HepG2 (cell line): Measurements from ENCODE around the gene ZNF365. TPM values are rescaled to one million over a fixed set of nuclear protein-coding genes. Genes with fewer than 3 reads are reported as not detected.

ENCODE experiments used
- ATAC-seq: fragments of 200-7000 bp; cut with Tn5 transposase; 3 replicates; pipeline ENCODE4 v1.9.1; 2020; ENCODE audit warnings: mild to moderate bottlenecking, moderate library complexity
- BruUV-seq: library from RNA; stranded (reverse); fragments of 400-500 nt; replicated peaks from 2 replicates; lab custom pipeline; 2021; lab: Mats Ljungman, UMichigan
- CTCF ChIA-PET: fragments of 300-600 bp; formaldehyde crosslinking; extraction: SDS; loops from one replicate; lab custom pipeline; 2021; ENCODE audit warnings: low total read pairs, inconsistent platforms, low intra/inter-chr PET ratio; lab: Yijun Ruan, JAX
- POLR2A ChIA-PET: fragments of 350-600 bp; sonication (Branson Sonifier 250); formaldehyde crosslinking; loops from one replicate; lab custom pipeline; 2020; ENCODE audit warnings: antibody characterized with exemption, inconsistent platforms; lab: Yijun Ruan, JAX
- DNase-seq: peaks from one replicate; pipeline ENCODE4 v3.0.0-alpha.2; 2015; ENCODE audit warnings: low spot score
- FAIRE-seq: peaks from 3 replicates; lab custom pipeline; 2011; peaks lifted over from hg19 to GRCh38; lab: Jason Lieb, UNC
- H2AFZ ChIP-seq: one replicate; pipeline ENCODE4 v1.6.1; 2011; ENCODE audit warnings: low read length, inconsistent platforms
- H3K27ac ChIP-seq: fragments of 300-600 bp; 3 replicates; pipeline ENCODE4 v1.8.0; 2011; ENCODE audit warnings: mixed run types, mild to moderate bottlenecking, mixed read lengths, low read length, inconsistent platforms; ENCODE audit not compliant: insufficient read depth; ENCODE audit errors: extremely low read length
- H3K27me3 ChIP-seq, 2 experiments: fragments of 200-600 bp in 1 of 2; 2 replicates in 1 of 2; 3 replicates in 1 of 2; pipeline versions ENCODE4 v1.6.0 to v1.8.0; 2011; ENCODE audit warnings: low read length in 2 of 2, mild to moderate bottlenecking in 2 of 2, moderate library complexity in 2 of 2, inconsistent platforms in 1 of 2; ENCODE audit not compliant: insufficient read depth in 2 of 2, control insufficient read depth in 1 of 2
- H3K36me3 ChIP-seq, 2 experiments: fragments of 200-600 bp in 1 of 2; replicated peaks in 1 of 2; 2 replicates in 1 of 2; 3 replicates in 1 of 2; pipeline versions ENCODE4 v1.5.1 to v1.8.0; 2011; ENCODE audit warnings: low read length in 2 of 2, inconsistent platforms in 1 of 2; ENCODE audit not compliant: insufficient read depth in 2 of 2, control insufficient read depth in 1 of 2
- H3K4me1 ChIP-seq: 2 replicates; pipeline ENCODE4 v1.5.1; 2012; ENCODE audit warnings: low read length, inconsistent platforms; ENCODE audit not compliant: insufficient read depth
- H3K4me2 ChIP-seq: 2 replicates; pipeline ENCODE4 v1.6.0; 2011; ENCODE audit warnings: low read depth, low read length, inconsistent platforms
- H3K4me3 ChIP-seq, 3 experiments: fragments of 200-600 bp in 1 of 3; sonication (generic), shearing (Covaris generic) in 1 of 3; replicated peaks in 1 of 3; 2 replicates each; pipeline ENCODE4 v1.5.1; 2011 to 2016; ENCODE audit warnings: low read length in 3 of 3, inconsistent platforms in 2 of 3, low read depth in 2 of 3, mild to moderate bottlenecking in 2 of 3, control low read depth in 1 of 3, mixed read lengths in 1 of 3; ENCODE audit not compliant: insufficient read depth in 1 of 3
- H3K79me2 ChIP-seq: one replicate; pipeline ENCODE4 v1.6.1; 2011; ENCODE audit warnings: low read length, inconsistent platforms; ENCODE audit not compliant: insufficient read depth
- H3K9ac ChIP-seq: 2 replicates; pipeline ENCODE4 v1.6.0; 2011; ENCODE audit warnings: mild to moderate bottlenecking, low read depth, low read length, inconsistent platforms; ENCODE audit not compliant: insufficient read depth
- H3K9me3 ChIP-seq: 2 replicates; pipeline ENCODE4 v1.5.1; 2012; ENCODE audit warnings: mild to moderate bottlenecking, low read length
- H4K20me1 ChIP-seq: 2 replicates; pipeline ENCODE4 v1.6.0; 2011; ENCODE audit warnings: inconsistent platforms, mild to moderate bottlenecking, low read length, moderate library complexity; ENCODE audit not compliant: insufficient read depth
- HDAC2 ChIP-seq: sonication (generic); formaldehyde crosslinking; IDR thresholded peaks from 2 replicates; pipeline ENCODE4 v1.4.0; 2020; ENCODE audit warnings: missing genetic modification reagents
- KLF16 ChIP-seq, 2 experiments: sonication (generic) in 1 of 2; formaldehyde crosslinking in 1 of 2; IDR thresholded peaks; 2 replicates each; pipeline versions ENCODE4 v1.6.1 to v1.8.0; 2016 to 2023; ENCODE audit warnings: missing genetic modification reagents in 2 of 2, missing compliant biosample characterization in 1 of 2
- REXO4 ChIP-seq: sonication (generic); formaldehyde crosslinking; IDR thresholded peaks from 2 replicates; pipeline ENCODE4 v1.8.0; 2022; ENCODE audit warnings: missing genetic modification reagents, mild to moderate bottlenecking, borderline replicate concordance
- RORA ChIP-seq: sonication (generic); formaldehyde crosslinking; IDR thresholded peaks from 2 replicates; pipeline ENCODE4 v1.5.0; 2020; ENCODE audit warnings: mild to moderate bottlenecking, missing genetic modification reagents, moderate library complexity
- SATB2 ChIP-seq: sonication (generic); formaldehyde crosslinking; IDR thresholded peaks from 2 replicates; pipeline ENCODE4 v1.5.0; 2020; ENCODE audit warnings: missing genetic modification reagents
- ZNF160 ChIP-seq: sonication (generic); formaldehyde crosslinking; IDR thresholded peaks from 2 replicates; pipeline ENCODE4 v1.8.0; 2022; ENCODE audit warnings: mild to moderate bottlenecking, inconsistent platforms, missing genetic modification reagents
- ZNF251 ChIP-seq: sonication (generic); formaldehyde crosslinking; IDR thresholded peaks from 2 replicates; pipeline ENCODE4 v1.9.0; 2021; ENCODE audit warnings: mild to moderate bottlenecking, missing genetic modification reagents
- ZNF263 ChIP-seq: sonication (generic); formaldehyde crosslinking; IDR thresholded peaks from 2 replicates; pipeline ENCODE4 v1.4.0; 2020; ENCODE audit warnings: missing genetic modification reagents
- ZNF3 ChIP-seq: IDR thresholded peaks from 2 replicates; pipeline ENCODE4 v1.7.0; 2017; ENCODE audit warnings: inconsistent platforms
- WGBS: methylation state at CpG from one replicate; pipeline ENCODE4 v1.1.6; 2017; ENCODE audit warnings: low lambda C conversion rate; 5-methylcytosine and 5-hydroxymethylcytosine counted together
- in situ Hi-C: cut with HindIII; loops from 2 replicates; pipeline ENCODE4 v1.10.0; 2017; ENCODE audit warnings: low pct_unique_long_range_greater_than_20kb; ENCODE audit not compliant: extremely low pct_ligation_motif_present
- intact Hi-C: fragments of 100-400 bp; cut with micrococcal nuclease; formaldehyde crosslinking; loops from one replicate; pipeline ENCODE4 v1.10.0; 2022; ENCODE audit not compliant: unreplicated experiment
- polyA plus RNA-seq, 8 experiments: library from polyadenylated mRNA; depleted of rRNA in 3 of 8; stranded (reverse) in 7 of 8; unstranded in 1 of 8; fragments of >200 nt; fragmentation: Illumina TruSeq in 4 of 8; extraction: Trizol in 4 of 8; gene quantifications; 2 replicates each; pipeline versions ENCODE4 v1.2.1 to v1.2.3, GENCODE V29; 2011 to 2016; ENCODE audit warnings: low read depth in 4 of 8, missing spikeins in 1 of 8, mixed read lengths in 1 of 8; ENCODE audit not compliant: insufficient read depth in 1 of 8
- total RNA-seq, 5 experiments: library from RNA; depleted of rRNA; stranded (reverse); fragments of >200 nt; fragmentation: Illumina TruSeq; extraction: Trizol; gene quantifications; 2 replicates each; pipeline ENCODE4 v1.2.3, GENCODE V29; 2016; ENCODE audit warnings: low read depth in 1 of 5
- TF ChIP-seq, protein P1 (sequence below): sonication (generic); formaldehyde crosslinking; IDR thresholded peaks from 2 replicates; pipeline ENCODE4 v1.8.0; 2023; ENCODE audit warnings: mild to moderate bottlenecking, missing genetic modification reagents
- TF ChIP-seq, protein P2 (sequence below): IDR thresholded peaks from 2 replicates; pipeline ENCODE4 v1.6.1; 2016; ENCODE audit warnings: low read depth, missing genetic modification reagents, missing compliant biosample characterization
- TF ChIP-seq, protein P3 (sequence below): sonication (generic); formaldehyde crosslinking; IDR thresholded peaks from 2 replicates; pipeline ENCODE4 v1.5.0; 2020; ENCODE audit warnings: missing genetic modification reagents, mild to moderate bottlenecking, borderline replicate concordance

ZNF365 gene
- total and polyA plus RNA-seq, 2 of the 13 experiments (the other 11 are each of a cell fraction or from before 2014, with no cell fraction given): not detected

DNA sequence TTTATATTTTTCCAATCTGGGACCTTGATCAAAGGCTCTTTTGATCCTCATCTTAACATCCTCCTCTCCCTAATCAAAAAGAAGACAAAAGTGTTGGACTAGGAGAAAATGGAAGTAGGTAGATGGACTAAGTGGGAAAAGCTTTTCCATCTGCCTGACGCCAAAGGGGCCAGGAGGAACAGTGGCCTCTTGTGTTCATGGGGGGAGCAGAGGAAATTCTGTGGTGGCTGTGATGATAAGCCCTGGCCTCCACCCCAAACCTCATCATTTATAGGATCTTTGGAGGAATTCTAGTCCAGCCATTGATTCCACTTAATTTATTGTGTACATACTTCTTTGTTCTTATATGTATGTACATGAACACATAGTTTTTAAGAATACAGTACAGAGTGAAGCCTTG lies 21.7 kb downstream of the ZNF365 start:
- peaks cover 0 to 6% of the 10 kb centered on the region in 2 experiments; a peak in 1 of 5 replicates for H3K27me3 ChIP-seq
- CTCF ChIA-PET: no interaction called here
- FAIRE-seq: no peak
- POLR2A ChIA-PET: no interaction called here
- intact Hi-C loops (no loop called here), in situ Hi-C loops (no loop called here)
- no peak overlapping the region for H3K27ac ChIP-seq
- H3K36me3 ChIP-seq: no peaks in the 10 kb centered on the region
- H3K4me1 ChIP-seq: no peaks in the 10 kb centered on the region
- H3K4me3 ChIP-seq: no peak overlapping the region
- no peaks in the 10 kb centered on the region for H4K20me1 ChIP-seq
- DNase-seq: no peak
- H3K4me2 ChIP-seq: no peak overlapping the region
- BruUV-seq: no TSS peak
- H2AFZ ChIP-seq: no peak overlapping the region
- 0% methylated on average over 1 of the region's 1 CpG for WGBS
- H3K9me3 ChIP-seq: no peaks in the 10 kb centered on the region
- H3K9ac ChIP-seq: no peak overlapping the region
- no peak for TF ChIP-seq KLF16 (CRISPR knock-in tag; IDR thresholded peaks at IDR 0.05)
- no peak for TF ChIP-seq ZNF251
- no peak for ATAC-seq
- H3K79me2 ChIP-seq: no peaks in the 10 kb centered on the region

DNA sequence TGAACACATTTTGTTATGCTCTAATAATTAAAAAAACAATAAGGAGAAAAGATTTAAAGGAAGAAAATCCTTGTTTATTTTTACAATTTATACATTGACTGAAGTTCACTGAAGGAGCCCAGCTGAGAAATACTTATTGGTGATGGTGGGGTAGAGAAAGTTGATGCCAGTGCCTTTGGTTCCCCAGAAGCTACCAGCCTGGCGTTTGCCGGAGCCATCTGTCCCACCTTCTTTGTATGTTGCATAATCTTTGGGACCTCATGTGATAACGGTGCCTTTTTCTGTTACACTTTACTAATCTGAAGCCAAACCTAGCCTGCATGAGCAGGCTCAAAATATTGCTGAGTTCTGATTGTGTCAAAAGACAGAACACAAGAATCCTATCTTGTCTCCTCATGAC lies 22.7 kb downstream of the ZNF365 start:
- Histone ChIP-seq H3K27ac (no peak overlapping the region), H4K20me1 (no peaks in the 10 kb centered on the region), H3K4me3 (no peak overlapping the region), H3K36me3 (no peaks in the 10 kb centered on the region), H3K9me3 (no peaks in the 10 kb centered on the region), H3K9ac (no peak overlapping the region), H3K4me2 (no peak overlapping the region), H3K79me2 (no peaks in the 10 kb centered on the region), H3K27me3 (peaks cover 0 to 6% of the 10 kb centered on the region in 2 experiments; a peak in 1 of 5 replicates), H2AFZ (no peak overlapping the region), H3K4me1 (no peaks in the 10 kb centered on the region)
- no peak for FAIRE-seq
- ATAC-seq: no peak
- DNase-seq: no peak
- ChIA-PET CTCF (no interaction called here), POLR2A (no interaction called here)
- intact Hi-C loops: no loop called here
- in situ Hi-C loops: no loop called here
- 6% methylated on average over 3 of the region's 3 CpGs for WGBS
- no TSS peak for BruUV-seq
- TF ChIP-seq, protein P1, sequence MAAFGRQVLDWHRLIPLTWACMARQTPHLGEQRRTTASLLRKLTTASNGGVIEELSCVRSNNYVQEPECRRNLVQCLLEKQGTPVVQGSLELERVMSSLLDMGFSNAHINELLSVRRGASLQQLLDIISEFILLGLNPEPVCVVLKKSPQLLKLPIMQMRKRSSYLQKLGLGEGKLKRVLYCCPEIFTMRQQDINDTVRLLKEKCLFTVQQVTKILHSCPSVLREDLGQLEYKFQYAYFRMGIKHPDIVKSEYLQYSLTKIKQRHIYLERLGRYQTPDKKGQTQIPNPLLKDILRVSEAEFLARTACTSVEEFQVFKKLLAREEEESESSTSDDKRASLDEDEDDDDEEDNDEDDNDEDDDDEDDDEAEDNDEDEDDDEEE (CRISPR knock-in tag): no peak
- TF ChIP-seq RORA (no peak), HDAC2 (CRISPR knock-in tag) (no peak), ZNF263 (CRISPR knock-in tag) (no peak), ZNF3 (CRISPR knock-in tag) (no peak), SATB2 (CRISPR knock-in tag) (no peak), ZNF160 (no peak), REXO4 (no peak)
- TF ChIP-seq, protein P2, sequence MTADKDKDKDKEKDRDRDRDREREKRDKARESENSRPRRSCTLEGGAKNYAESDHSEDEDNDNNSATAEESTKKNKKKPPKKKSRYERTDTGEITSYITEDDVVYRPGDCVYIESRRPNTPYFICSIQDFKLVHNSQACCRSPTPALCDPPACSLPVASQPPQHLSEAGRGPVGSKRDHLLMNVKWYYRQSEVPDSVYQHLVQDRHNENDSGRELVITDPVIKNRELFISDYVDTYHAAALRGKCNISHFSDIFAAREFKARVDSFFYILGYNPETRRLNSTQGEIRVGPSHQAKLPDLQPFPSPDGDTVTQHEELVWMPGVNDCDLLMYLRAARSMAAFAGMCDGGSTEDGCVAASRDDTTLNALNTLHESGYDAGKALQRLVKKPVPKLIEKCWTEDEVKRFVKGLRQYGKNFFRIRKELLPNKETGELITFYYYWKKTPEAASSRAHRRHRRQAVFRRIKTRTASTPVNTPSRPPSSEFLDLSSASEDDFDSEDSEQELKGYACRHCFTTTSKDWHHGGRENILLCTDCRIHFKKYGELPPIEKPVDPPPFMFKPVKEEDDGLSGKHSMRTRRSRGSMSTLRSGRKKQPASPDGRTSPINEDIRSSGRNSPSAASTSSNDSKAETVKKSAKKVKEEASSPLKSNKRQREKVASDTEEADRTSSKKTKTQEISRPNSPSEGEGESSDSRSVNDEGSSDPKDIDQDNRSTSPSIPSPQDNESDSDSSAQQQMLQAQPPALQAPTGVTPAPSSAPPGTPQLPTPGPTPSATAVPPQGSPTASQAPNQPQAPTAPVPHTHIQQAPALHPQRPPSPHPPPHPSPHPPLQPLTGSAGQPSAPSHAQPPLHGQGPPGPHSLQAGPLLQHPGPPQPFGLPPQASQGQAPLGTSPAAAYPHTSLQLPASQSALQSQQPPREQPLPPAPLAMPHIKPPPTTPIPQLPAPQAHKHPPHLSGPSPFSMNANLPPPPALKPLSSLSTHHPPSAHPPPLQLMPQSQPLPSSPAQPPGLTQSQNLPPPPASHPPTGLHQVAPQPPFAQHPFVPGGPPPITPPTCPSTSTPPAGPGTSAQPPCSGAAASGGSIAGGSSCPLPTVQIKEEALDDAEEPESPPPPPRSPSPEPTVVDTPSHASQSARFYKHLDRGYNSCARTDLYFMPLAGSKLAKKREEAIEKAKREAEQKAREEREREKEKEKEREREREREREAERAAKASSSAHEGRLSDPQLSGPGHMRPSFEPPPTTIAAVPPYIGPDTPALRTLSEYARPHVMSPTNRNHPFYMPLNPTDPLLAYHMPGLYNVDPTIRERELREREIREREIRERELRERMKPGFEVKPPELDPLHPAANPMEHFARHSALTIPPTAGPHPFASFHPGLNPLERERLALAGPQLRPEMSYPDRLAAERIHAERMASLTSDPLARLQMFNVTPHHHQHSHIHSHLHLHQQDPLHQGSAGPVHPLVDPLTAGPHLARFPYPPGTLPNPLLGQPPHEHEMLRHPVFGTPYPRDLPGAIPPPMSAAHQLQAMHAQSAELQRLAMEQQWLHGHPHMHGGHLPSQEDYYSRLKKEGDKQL (CRISPR knock-in tag): no peak
- TF ChIP-seq, protein P3, sequence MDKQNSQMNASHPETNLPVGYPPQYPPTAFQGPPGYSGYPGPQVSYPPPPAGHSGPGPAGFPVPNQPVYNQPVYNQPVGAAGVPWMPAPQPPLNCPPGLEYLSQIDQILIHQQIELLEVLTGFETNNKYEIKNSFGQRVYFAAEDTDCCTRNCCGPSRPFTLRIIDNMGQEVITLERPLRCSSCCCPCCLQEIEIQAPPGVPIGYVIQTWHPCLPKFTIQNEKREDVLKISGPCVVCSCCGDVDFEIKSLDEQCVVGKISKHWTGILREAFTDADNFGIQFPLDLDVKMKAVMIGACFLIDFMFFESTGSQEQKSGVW (CRISPR knock-in tag): no peak
